ENCODE data around the gene NXN. TPM values are rescaled to one million over a fixed set of nuclear protein-coding genes. Genes with fewer than 3 reads are reported as not detected.
"Not testable (repeated sequence)": the region's sequence is repeated elsewhere in the genome, so short reads cannot be mapped to it uniquely, and the experiment has no call there.

Gene NXN
- total and polyA plus RNA-seq, 7 donors = 33.4 to 92.5 (median 73.8) TPM

- no peak overlapping the region for H3K27ac ChIP-seq
- DNase-seq = no peak
- intact Hi-C loops (cut with DNase I) = no loop called here
- no peak overlapping the region for H3K4me3 ChIP-seq
- WGBS, 3 donors = 81 to 88% (median 87%) methylated on average over 14 of the region's 14 CpGs
- no peak for ATAC-seq
- no peak for TF ChIP-seq CTCF (IDR thresholded peaks at IDR 0.05)
- no peaks in the 10 kb centered on the region for H3K9me3 ChIP-seq
- peaks cover 8% of the 10 kb centered on the region for H3K4me1 ChIP-seq
- H3K36me3 ChIP-seq (ENCODE audit: insufficient read depth in 1 of 2, low read depth in 1 of 2) = peaks cover 2 to 68% of the 10 kb centered on the region in 2 donors
- H3K27me3 ChIP-seq (ENCODE audit: insufficient read depth in 3 of 3, low read length in 2 of 3) = no peaks in the 10 kb centered on the region
Observed at GRCh38 chr17:789160-789840, 190.3 kb downstream of the NXN start.

- intact Hi-C loops (cut with DNase I) = no loop called here
- TF ChIP-seq CTCF (IDR thresholded peaks at IDR 0.05) = no peak
- ATAC-seq (no peak), DNase-seq (no peak)
- H3K9me3 ChIP-seq = no peaks in the 10 kb centered on the region
- H3K4me1 ChIP-seq = peaks cover 16% of the 10 kb centered on the region
- H3K27me3 ChIP-seq (ENCODE audit: insufficient read depth in 3 of 3, low read length in 2 of 3) = no peaks in the 10 kb centered on the region
- H3K27ac ChIP-seq = no peak overlapping the region
- no peak overlapping the region for H3K4me3 ChIP-seq
- H3K36me3 ChIP-seq (ENCODE audit: insufficient read depth in 1 of 2, low read depth in 1 of 2) = peaks cover 5 to 75% of the 10 kb centered on the region in 2 donors
- WGBS, 3 donors = 79 to 87% (median 79%) methylated on average over 4 of the region's 4 CpGs
Observed at GRCh38 chr17:788551-788950, 191.0 kb downstream of the NXN start.

GRCh38 chr17:787641-788221 lies 191.8 kb downstream of the NXN start:
- no peak for ATAC-seq
- intact Hi-C loops (cut with DNase I) = no loop called here
- Histone ChIP-seq H3K9me3 (no peaks in the 10 kb centered on the region), H3K27me3 (ENCODE audit: insufficient read depth in 3 of 3, low read length in 2 of 3) (no peaks in the 10 kb centered on the region), H3K27ac (no peak overlapping the region), H3K4me3 (no peak overlapping the region), H3K36me3 (ENCODE audit: insufficient read depth in 1 of 2, low read depth in 1 of 2) (peaks cover 5 to 77% of the 10 kb centered on the region in 2 donors), H3K4me1 (peaks cover 24% of the 10 kb centered on the region)
- no peak for DNase-seq
- 78 to 88% (median 80%) methylated on average over 12 of the region's 12 CpGs for WGBS, 3 donors
- TF ChIP-seq CTCF (IDR thresholded peaks at IDR 0.05) = no peak

GRCh38 chr17:785901-786300 lies 193.7 kb downstream of the NXN start:
- Histone ChIP-seq H3K4me1 (peaks cover 32% of the 10 kb centered on the region), H3K36me3 (ENCODE audit: insufficient read depth in 1 of 2, low read depth in 1 of 2) (peaks cover 5 to 59% of the 10 kb centered on the region in 2 donors)
- H3K9me3 ChIP-seq; intact Hi-C loops (cut with DNase I); H3K27me3 ChIP-seq (ENCODE audit: insufficient read depth in 3 of 3, low read length in 2 of 3); H3K27ac ChIP-seq; ATAC-seq; H3K4me3 ChIP-seq; DNase-seq: not testable (repeated sequence)
- WGBS, 3 donors = 90 to 99% (median 98%) methylated on average over 7 of the region's 7 CpGs

- Histone ChIP-seq H3K4me3 (peak overlapping the region; percentile 100), H3K27ac (no peak overlapping the region), H3K27me3 (ENCODE audit: insufficient read depth in 3 of 3, low read length in 2 of 3) (no peaks in the 10 kb centered on the region), H3K36me3 (ENCODE audit: insufficient read depth in 1 of 2, low read depth in 1 of 2) (peaks cover 5 to 48% of the 10 kb centered on the region in 2 donors), H3K9me3 (no peaks in the 10 kb centered on the region), H3K4me1 (peaks cover 32% of the 10 kb centered on the region)
- no peak for DNase-seq
- intact Hi-C loops (cut with DNase I) = no loop called here
- ATAC-seq = no peak
- no peak for TF ChIP-seq CTCF (IDR thresholded peaks at IDR 0.05)
- WGBS, 3 donors = 71 to 79% (median 76%) methylated on average over 3 of the region's 3 CpGs
Observed at GRCh38 chr17:784143-784542, 195.4 kb downstream of the NXN start.

Measured in psoas muscle (tissue), 8 donors.